K562 (cell line): Measurements from ENCODE around the gene VTI1B. TPM values are rescaled to one million over a fixed set of nuclear protein-coding genes. Genes with fewer than 3 reads are reported as not detected.

Experiments used
- ATAC-seq: fragments of 200-7000 bp; cut with Tn5 transposase; 3 replicates; pipeline ENCODE4 v1.9.1; 2020; ENCODE audit warnings: moderate library complexity
- BruUV-seq: library from RNA; stranded (reverse); fragments of 400-500 nt; replicated peaks from 2 replicates; lab custom pipeline; 2021; lab: Mats Ljungman, UMichigan
- CTCF ChIA-PET: fragments of 300-600 bp; formaldehyde crosslinking; extraction: SDS; loops from one replicate; lab custom pipeline; 2021; ENCODE audit warnings: low intra/inter-chr PET ratio; lab: Yijun Ruan, JAX
- POLR2A ChIA-PET: fragments of 300-600, 350-650 bp; sonication (Branson Sonifier 250); formaldehyde crosslinking; extraction: SDS; loops from one replicate; lab custom pipeline; 2021; ENCODE audit warnings: antibody characterized with exemption, inconsistent platforms; lab: Yijun Ruan, JAX
- DNase-seq, 4 experiments: peaks; one replicate each; pipeline versions ENCODE4 v3.0.0 to v3.0.0-alpha.2; 2011 to 2018; ENCODE audit warnings: low spot score in 3 of 4, mixed read lengths in 3 of 4; ENCODE audit errors: extremely low read depth in 1 of 4
- FAIRE-seq: peaks from 2 replicates; lab custom pipeline; 2011; peaks lifted over from hg19 to GRCh38; lab: Jason Lieb, UNC
- H2AFZ ChIP-seq: 2 replicates; pipeline ENCODE4 v1.6.0; 2011; ENCODE audit warnings: low read depth, low read length, control low read depth, inconsistent platforms
- H3K27ac ChIP-seq: fragments of 200-600 bp; 3 replicates; pipeline ENCODE4 v1.8.0; 2011; ENCODE audit warnings: low read depth, mild to moderate bottlenecking, control low read depth, inconsistent platforms, low read length, moderate library complexity, mixed read lengths; ENCODE audit errors: extremely low read depth
- H3K27me3 ChIP-seq, 2 experiments: fragments of 300-600 bp in 1 of 2; 2 replicates in 1 of 2; 3 replicates in 1 of 2; pipeline versions ENCODE4 v1.6.0 to v1.8.0; 2011; ENCODE audit warnings: inconsistent platforms in 2 of 2, low read length in 2 of 2, mild to moderate bottlenecking in 1 of 2, mixed read lengths in 1 of 2, moderate library complexity in 1 of 2; ENCODE audit not compliant: control insufficient read depth in 2 of 2, insufficient read depth in 2 of 2
- H3K36me3 ChIP-seq: fragments of 300-600 bp; 3 replicates; pipeline ENCODE4 v1.8.0; 2011; ENCODE audit warnings: mild to moderate bottlenecking, low read length, inconsistent platforms; ENCODE audit not compliant: control insufficient read depth, insufficient read depth
- H3K4me1 ChIP-seq, 2 experiments: fragments of 200-600 bp in 1 of 2; replicated peaks in 1 of 2; 2 replicates in 1 of 2; 3 replicates in 1 of 2; pipeline versions ENCODE4 v1.5.1 to v1.8.0; 2011; ENCODE audit warnings: inconsistent platforms in 2 of 2, low read length in 2 of 2, mild to moderate bottlenecking in 1 of 2, mixed read lengths in 1 of 2, moderate library complexity in 1 of 2; ENCODE audit not compliant: control insufficient read depth in 2 of 2, insufficient read depth in 2 of 2
- H3K4me2 ChIP-seq: 2 replicates; pipeline ENCODE4 v1.6.1; 2011; ENCODE audit warnings: low read length, control low read depth, inconsistent platforms, mixed read lengths; ENCODE audit not compliant: insufficient read depth
- H3K4me3 ChIP-seq: fragments of 200-600 bp; sonication (generic), shearing (Covaris generic); 2 replicates; pipeline ENCODE4 v1.5.1; 2016; ENCODE audit warnings: control low read depth, inconsistent platforms
- H3K79me2 ChIP-seq: fragments of 200-600 bp; 3 replicates; pipeline ENCODE4 v1.8.0; 2011; ENCODE audit warnings: low read length, inconsistent platforms; ENCODE audit not compliant: control insufficient read depth, insufficient read depth
- H3K9ac ChIP-seq, 2 experiments: 2 replicates each; pipeline versions ENCODE4 v1.6.0 to v1.6.1; 2011; ENCODE audit warnings: low read depth in 2 of 2, low read length in 2 of 2, control low read depth in 1 of 2, inconsistent platforms in 1 of 2, mild to moderate bottlenecking in 1 of 2, mixed read lengths in 1 of 2; ENCODE audit not compliant: insufficient read depth in 1 of 2
- H3K9me1 ChIP-seq: one replicate; pipeline ENCODE4 v1.6.0; 2011; ENCODE audit warnings: inconsistent platforms, mild to moderate bottlenecking, low read length, moderate library complexity; ENCODE audit not compliant: control insufficient read depth, insufficient read depth
- H3K9me3 ChIP-seq: replicated peaks from 2 replicates; pipeline ENCODE4 v1.5.1; 2011; ENCODE audit warnings: low read depth, low read length, inconsistent platforms; ENCODE audit not compliant: control insufficient read depth, insufficient read depth
- H4K20me1 ChIP-seq: replicated peaks from 2 replicates; pipeline ENCODE4 v1.6.1; 2011; ENCODE audit warnings: low read length, inconsistent platforms, mixed read lengths; ENCODE audit not compliant: control insufficient read depth, insufficient read depth
- MXD1 ChIP-seq: fragments of 250-450 bp; sonication (Bioruptor Pico); IDR thresholded peaks from 2 replicates; pipeline ENCODE4 v1.8.0; 2021; ENCODE audit warnings: borderline replicate concordance, mild to moderate bottlenecking, moderate library complexity; ENCODE audit not compliant: poor library complexity, severe bottlenecking
- SP1 ChIP-seq: sonication (generic); formaldehyde crosslinking; IDR thresholded peaks from 2 replicates; pipeline ENCODE4 v1.8.1; 2022; ENCODE audit warnings: mild to moderate bottlenecking, missing genetic modification reagents
- ZNF584 ChIP-seq: fragments of 200-800 bp; sonication (Bioruptor generic); IDR thresholded peaks from 2 replicates; pipeline ENCODE4 v1.6.1; 2016; ENCODE audit warnings: low read depth, mild to moderate bottlenecking, missing genetic modification characterization, missing compliant biosample characterization
- WGBS: fragments of 100-300 bp; shearing (Covaris generic); methylation state at CpG from one replicate; pipeline ENCODE4 v1.1.6; 2016; ENCODE audit warnings: low coverage, mixed read lengths; ENCODE audit not compliant: insufficient coverage; ENCODE audit errors: missing lambda C conversion rate; 5-methylcytosine and 5-hydroxymethylcytosine counted together
- in situ Hi-C: fragments of 300-500 bp; cut with MboI; formaldehyde crosslinking; loops from 4 replicates; pipeline ENCODE4 v1.15.0; 2018; ENCODE audit warnings: inconsistent platforms, mixed read lengths
- intact Hi-C: fragments of 100-400 bp; cut with micrococcal nuclease; formaldehyde crosslinking; loops from 2 replicates; pipeline ENCODE4 v1.14.2; 2022
- polyA plus RNA-seq, 8 experiments: library from polyadenylated mRNA; depleted of rRNA in 4 of 8; stranded (reverse) in 5 of 8; unstranded in 3 of 8; fragments of >200 nt; fragmentation: Nextera tagmentation in 2 of 8; fragmentation: Illumina TruSeq in 1 of 8; extraction: Ambion mirVana in 2 of 8; extraction: Trizol in 1 of 8; gene quantifications; 2 replicates each; pipeline versions ENCODE4 v1.2.1 to v1.2.3, GENCODE V29; 2011 to 2014; ENCODE audit warnings: inconsistent platforms in 1 of 8, missing spikeins in 1 of 8
- total RNA-seq, 7 experiments: library from RNA; depleted of rRNA in 6 of 7; stranded (reverse); fragments of >200 nt in 6 of 7; fragmentation: Illumina TruSeq in 2 of 7; extraction: Trizol in 2 of 7; gene quantifications; 2 replicates each; pipeline versions ENCODE4 v1.2.1 to v1.2.3, GENCODE V29; 2011 to 2021; ENCODE audit warnings: low replicate concordance in 1 of 7
- TF ChIP-seq, protein P1 (sequence below): sonication (generic); formaldehyde crosslinking; IDR thresholded peaks from 2 replicates; pipeline ENCODE4 v1.8.1; 2022; ENCODE audit warnings: missing genetic modification reagents

The VTI1B gene
- total and polyA plus RNA-seq, 9 of the 15 experiments (the other 6 are each of a cell fraction or from before 2014, with no cell fraction given): 7.8 to 69.8 (median 50.1) TPM

- 100% methylated on average over 1 of the region's 1 CpG for WGBS
- DNase-seq: no peak
- no peaks in the 10 kb centered on the region for H3K27me3 ChIP-seq
- H3K4me2 ChIP-seq: no peak overlapping the region
- no peaks in the 10 kb centered on the region for H4K20me1 ChIP-seq
- intact Hi-C loops (no loop called here), in situ Hi-C loops (no loop called here)
- peaks cover 3 to 10% of the 10 kb centered on the region in 2 experiments; a peak in 3 of 5 replicates for H3K4me1 ChIP-seq
- no peaks in the 10 kb centered on the region for H3K36me3 ChIP-seq
- TF ChIP-seq ZNF584 (CRISPR knock-in tag) (no peak), SP1 (CRISPR knock-in tag) (no peak), MXD1 (CRISPR knock-in tag) (no peak)
- TF ChIP-seq, protein P1, sequence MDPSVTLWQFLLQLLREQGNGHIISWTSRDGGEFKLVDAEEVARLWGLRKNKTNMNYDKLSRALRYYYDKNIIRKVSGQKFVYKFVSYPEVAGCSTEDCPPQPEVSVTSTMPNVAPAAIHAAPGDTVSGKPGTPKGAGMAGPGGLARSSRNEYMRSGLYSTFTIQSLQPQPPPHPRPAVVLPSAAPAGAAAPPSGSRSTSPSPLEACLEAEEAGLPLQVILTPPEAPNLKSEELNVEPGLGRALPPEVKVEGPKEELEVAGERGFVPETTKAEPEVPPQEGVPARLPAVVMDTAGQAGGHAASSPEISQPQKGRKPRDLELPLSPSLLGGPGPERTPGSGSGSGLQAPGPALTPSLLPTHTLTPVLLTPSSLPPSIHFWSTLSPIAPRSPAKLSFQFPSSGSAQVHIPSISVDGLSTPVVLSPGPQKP: no peak
- no peak overlapping the region for H3K9ac ChIP-seq
- no peak overlapping the region for H3K4me3 ChIP-seq
- H3K79me2 ChIP-seq: no peaks in the 10 kb centered on the region
- no peak for FAIRE-seq
- ChIA-PET POLR2A (interaction anchor here (1.0 kb wide), 1 partner anchor 298 kb away, joined by 3 read pairs; no protein-coding TSS in a partner anchor), CTCF (no interaction called here)
- ATAC-seq: no peak
- BruUV-seq: no TSS peak
- H3K9me1 ChIP-seq: no peaks in the 10 kb centered on the region
- no peak overlapping the region for H3K27ac ChIP-seq
- H3K9me3 ChIP-seq: no peaks in the 10 kb centered on the region
- H2AFZ ChIP-seq: no peak overlapping the region
Measured at GRCh38 chr14:67717048-67717447, 42.6 kb upstream of the VTI1B start.
